IMR-90 (cell line): Measurements from ENCODE around the gene GLB1L. TPM values are rescaled to one million over a fixed set of nuclear protein-coding genes. Genes with fewer than 3 reads are reported as not detected.
A peak's percentile ranks its signal among the peaks of the same experiment; 100 is the strongest.

Source experiments
- ATAC-seq: fragments of 200-7000 bp; cut with Tn5 transposase; 2 replicates; pipeline ENCODE4 v1.9.1; 2020; ENCODE audit warnings: low read depth, mild to moderate bottlenecking, moderate library complexity
- BruUV-seq: library from RNA; stranded (reverse); fragments of 400-500 nt; replicated peaks from 2 replicates; lab custom pipeline; 2021; lab: Mats Ljungman, UMichigan
- CTCF ChIA-PET: fragments of 300-600 bp; formaldehyde crosslinking; extraction: SDS; loops from one replicate; lab custom pipeline; 2021; ENCODE audit warnings: antibody characterized with exemption; lab: Yijun Ruan, JAX
- POLR2A ChIA-PET: fragments of 300-600 bp; sonication (Branson Sonifier 250); formaldehyde crosslinking; loops from one replicate; lab custom pipeline; 2022; ENCODE audit warnings: antibody characterized with exemption; ENCODE audit not compliant: unreplicated experiment; lab: Charles Lee
- DNase-seq: peaks from one replicate; pipeline ENCODE4 v3.0.0; 2013
- H2AFZ ChIP-seq: replicated peaks from 2 replicates; pipeline ENCODE3; 2013; ENCODE audit warnings: low read length, mild to moderate bottlenecking; ENCODE audit not compliant: poor library complexity
- H2AK5ac ChIP-seq: 2 replicates; pipeline ENCODE4 v1.6.1; 2013; ENCODE audit warnings: low read depth, low read length, inconsistent platforms
- H2AK9ac ChIP-seq: replicated peaks from 2 replicates; pipeline ENCODE3; 2013; ENCODE audit warnings: mild to moderate bottlenecking, low read depth, low read length, moderate library complexity; ENCODE audit not compliant: poor library complexity
- H2BK120ac ChIP-seq: 2 replicates; pipeline ENCODE4 v1.6.1; 2013; ENCODE audit warnings: low read depth, low read length, inconsistent platforms
- H2BK15ac ChIP-seq: 3 replicates; pipeline ENCODE4 v1.6.1; 2013; ENCODE audit warnings: low read depth, low read length, inconsistent platforms
- H2BK20ac ChIP-seq: 2 replicates; pipeline ENCODE4 v1.6.1; 2013; ENCODE audit warnings: low read depth, mild to moderate bottlenecking, inconsistent platforms, low read length, moderate library complexity
- H2BK5ac ChIP-seq: 2 replicates; pipeline ENCODE4 v1.6.1; 2013; ENCODE audit warnings: mild to moderate bottlenecking, low read depth, low read length, inconsistent platforms; ENCODE audit not compliant: poor library complexity, severe bottlenecking
- H3K14ac ChIP-seq: replicated peaks from 2 replicates; pipeline ENCODE4 v1.6.1; 2013; ENCODE audit warnings: low read depth, low read length, inconsistent platforms
- H3K18ac ChIP-seq: 2 replicates; pipeline ENCODE4 v1.6.1; 2013; ENCODE audit warnings: low read depth, low read length, control low read depth
- H3K23ac ChIP-seq: 2 replicates; pipeline ENCODE4 v1.6.1; 2013; ENCODE audit warnings: low read depth, low read length, inconsistent platforms
- H3K27ac ChIP-seq: 2 replicates; pipeline ENCODE4 v1.5.1; 2013; ENCODE audit warnings: mild to moderate bottlenecking, control low read depth, low read length; ENCODE audit not compliant: insufficient read depth
- H3K27me3 ChIP-seq: 2 replicates; pipeline ENCODE4 v1.6.1; 2013; ENCODE audit warnings: low read length; ENCODE audit not compliant: control insufficient read depth, insufficient read depth
- H3K36me3 ChIP-seq: 2 replicates; pipeline ENCODE4 v1.6.1; 2013; ENCODE audit warnings: low read length, mixed read lengths; ENCODE audit not compliant: control insufficient read depth, insufficient read depth
- H3K4ac ChIP-seq: 2 replicates; pipeline ENCODE4 v1.6.1; 2013; ENCODE audit warnings: low read depth, low read length, inconsistent platforms
- H3K4me1 ChIP-seq: 2 replicates; pipeline ENCODE4 v1.6.1; 2013; ENCODE audit warnings: low read length, mixed read lengths; ENCODE audit not compliant: control insufficient read depth, insufficient read depth
- H3K4me2 ChIP-seq: 2 replicates; pipeline ENCODE4 v1.6.1; 2013; ENCODE audit warnings: low read depth, mild to moderate bottlenecking, control low read depth, low read length, moderate library complexity
- H3K4me3 ChIP-seq: 2 replicates; pipeline ENCODE4 v1.5.1; 2013; ENCODE audit warnings: low read depth, mild to moderate bottlenecking, control low read depth, low read length, moderate library complexity; ENCODE audit not compliant: insufficient read depth
- H3K56ac ChIP-seq: 2 replicates; pipeline ENCODE4 v1.6.1; 2013; ENCODE audit warnings: low read length, inconsistent platforms; ENCODE audit not compliant: insufficient read depth; ENCODE audit errors: extremely low read depth
- H3K79me1 ChIP-seq, 2 experiments: 2 replicates each; pipeline ENCODE4 v1.6.1; 2013; ENCODE audit warnings: low read length in 2 of 2, inconsistent platforms in 1 of 2, low read depth in 1 of 2
- H3K9ac ChIP-seq: 2 replicates; pipeline ENCODE4 v1.6.1; 2013; ENCODE audit warnings: low read depth, low read length, control low read depth
- H3K9me1 ChIP-seq: 2 replicates; pipeline ENCODE4 v1.6.1; 2013; ENCODE audit warnings: low read length, inconsistent platforms; ENCODE audit not compliant: insufficient read depth
- H3K9me3 ChIP-seq: 2 replicates; pipeline ENCODE4 v1.6.1; 2013; ENCODE audit warnings: low read length; ENCODE audit not compliant: control insufficient read depth, insufficient read depth
- H4K20me1 ChIP-seq: 2 replicates; pipeline ENCODE4 v1.6.1; 2013; ENCODE audit warnings: low read length, inconsistent platforms; ENCODE audit not compliant: insufficient read depth
- H4K5ac ChIP-seq: 2 replicates; pipeline ENCODE4 v1.6.1; 2013; ENCODE audit warnings: mild to moderate bottlenecking, low read depth, low read length, control low read depth
- H4K8ac ChIP-seq, 2 experiments: 2 replicates each; pipeline ENCODE4 v1.6.1; 2013; ENCODE audit warnings: low read depth in 2 of 2, low read length in 2 of 2, control low read depth in 1 of 2, inconsistent platforms in 1 of 2
- H4K91ac ChIP-seq: 2 replicates; pipeline ENCODE4 v1.6.1; 2013; ENCODE audit warnings: low read depth, low read length, inconsistent platforms; ENCODE audit not compliant: insufficient read depth
- CEBPB ChIP-seq: IDR thresholded peaks from 2 replicates; pipeline ENCODE4 v1.6.1; 2012; ENCODE audit warnings: low read depth, low read length, improper control_type of control experiment
- CHD1 ChIP-seq: IDR thresholded peaks from 2 replicates; pipeline ENCODE4 v1.6.1; 2012; ENCODE audit warnings: low read depth, low read length, improper control_type of control experiment
- CTCF ChIP-seq: conservative IDR thresholded peaks from 2 replicates; pipeline ENCODE4 v1.5.1; 2012; ENCODE audit warnings: mild to moderate bottlenecking, low read depth, low read length, improper control_type of control experiment
- ELK1 ChIP-seq: fragments of 150-350 bp; IDR thresholded peaks from 2 replicates; pipeline ENCODE4 v1.6.1; 2016; ENCODE audit warnings: low read depth, mild to moderate bottlenecking, low read length, moderate library complexity, borderline replicate concordance
- MAFK ChIP-seq: IDR thresholded peaks from 2 replicates; pipeline ENCODE4 v1.6.1; 2012; ENCODE audit warnings: low read depth, low read length, improper control_type of control experiment
- MAZ ChIP-seq: IDR thresholded peaks from 2 replicates; pipeline ENCODE4 v1.6.1; 2012; ENCODE audit warnings: low read depth, mild to moderate bottlenecking, low read length, improper control_type of control experiment, moderate library complexity, borderline replicate concordance
- MXI1 ChIP-seq: IDR thresholded peaks from 2 replicates; pipeline ENCODE4 v1.6.1; 2012; ENCODE audit warnings: low read depth, mild to moderate bottlenecking, low read length, moderate library complexity, borderline replicate concordance
- NFE2L2 ChIP-seq: fragments of 150-350 bp; IDR thresholded peaks from 2 replicates; pipeline ENCODE4 v1.6.1; 2016; ENCODE audit warnings: low read depth, mild to moderate bottlenecking, low read length
- POLR2A ChIP-seq: IDR thresholded peaks from 2 replicates; pipeline ENCODE4 v1.6.1; 2012; ENCODE audit warnings: mild to moderate bottlenecking, low read depth, low read length
- RAD21 ChIP-seq: IDR thresholded peaks from 2 replicates; pipeline ENCODE4 v1.6.1; 2012; ENCODE audit warnings: low read length, improper control_type of control experiment
- RCOR1 ChIP-seq: IDR thresholded peaks from 2 replicates; pipeline ENCODE4 v1.6.1; 2012; ENCODE audit warnings: mild to moderate bottlenecking, low read length, improper control_type of control experiment; ENCODE audit not compliant: insufficient replicate concordance
- RFX5 ChIP-seq: IDR thresholded peaks from 2 replicates; pipeline ENCODE4 v1.8.0; 2012; ENCODE audit warnings: low read depth, mild to moderate bottlenecking, low read length, moderate library complexity
- SMC3 ChIP-seq: fragments of 150-350 bp; IDR thresholded peaks from 2 replicates; pipeline ENCODE4 v1.6.1; 2016; ENCODE audit warnings: low read depth, mild to moderate bottlenecking, antibody characterized with exemption, low read length, moderate library complexity
- WGBS, 2 experiments: methylation state at CpG; one replicate each; pipeline versions ENCODE4 v1.1.5 to v1.1.7; 2013; ENCODE audit warnings: missing lambda C conversion rate in 2 of 2; ENCODE audit not compliant: insufficient read length in 1 of 2; ENCODE audit errors: extremely low coverage in 2 of 2; 5-methylcytosine and 5-hydroxymethylcytosine counted together
- dilution Hi-C: fragments of 300-500 bp; cut with HindIII; formaldehyde crosslinking; loops from one replicate; pipeline ENCODE4 v1.14.3; 2018; ENCODE audit warnings: low sequenced_read_pairs; ENCODE audit not compliant: unreplicated experiment
- in situ Hi-C: fragments of 300-500 bp; cut with MboI; formaldehyde crosslinking; loops from 3 replicates; pipeline ENCODE4 v1.14.3; 2019; ENCODE audit warnings: low sequenced_read_pairs, inconsistent platforms, mixed read lengths
- intact Hi-C: fragments of 100-400 bp; cut with micrococcal nuclease; formaldehyde crosslinking; loops from 2 replicates; pipeline ENCODE4 v1.10.0; 2022
- polyA plus RNA-seq, 3 experiments: library from polyadenylated mRNA; depleted of rRNA; stranded (reverse); fragments of >200 nt; gene quantifications; 2 replicates each; pipeline ENCODE4 v1.2.3, GENCODE V29; 2012; ENCODE audit warnings: low replicate concordance in 1 of 3
- total RNA-seq: library from RNA; depleted of rRNA; stranded (reverse); fragments of >200 nt; gene quantifications from 2 replicates; pipeline ENCODE4 v1.2.3, GENCODE V29; 2012

GLB1L gene
- total and polyA plus RNA-seq, 2 of the 4 experiments (the other 2 are of a cell fraction): 4.1 to 6.2 TPM

GRCh38 chr2:219290381-219291171 lies 45.3 kb upstream of the GLB1L start:
- Histone ChIP-seq H3K27ac (no peak overlapping the region), H4K91ac (peak overlapping the region; percentile 81; the same call in 1 of the 2 replicates), H4K20me1 (peaks cover 9% of the 10 kb centered on the region; the same call in 1 of the 2 replicates), H3K14ac (no peak overlapping the region), H3K9me1 (peaks cover 11% of the 10 kb centered on the region; the same call in 1 of the 2 replicates), H3K56ac (no peak overlapping the region), H3K27me3 (no peaks in the 10 kb centered on the region), H2BK15ac (no peak overlapping the region; the same call in 2 of the 3 replicates), H2AK9ac (peak overlapping the region; percentile 94), H2AFZ (peak overlapping the region; percentile 77), H2BK20ac (0 out of 2 replicates have a peak overlapping the region, but pooled peaks have one; percentile 32), H3K18ac (no peak overlapping the region), H3K4ac (peak overlapping the region; percentile 86; the same call in 1 of the 2 replicates), H3K4me3 (no peak overlapping the region), H3K4me2 (no peak overlapping the region), H2AK5ac (peak overlapping the region; percentile 74; the same call in 1 of the 2 replicates), H3K36me3 (peaks cover 10% of the 10 kb centered on the region; the same call in 1 of the 2 replicates), H3K4me1 (peaks cover 20% of the 10 kb centered on the region), H2BK5ac (no peak overlapping the region), H4K5ac (no peak overlapping the region; the same call in 1 of the 2 replicates), H4K8ac (no peak overlapping the region; a peak in 1 of 4 replicates), H3K23ac (no peak overlapping the region), H3K79me1 (no peaks in the 10 kb centered on the region), H2BK120ac (no peak overlapping the region; the same call in 1 of the 2 replicates), H3K9ac (no peak overlapping the region), H3K9me3 (no peaks in the 10 kb centered on the region)
- CTCF ChIA-PET: no interaction called here
- BruUV-seq: no TSS peak
- dilution Hi-C loops: no loop called here
- intact Hi-C loops: no loop called here
- TF ChIP-seq RFX5 (no peak), CTCF (no peak), MAZ (no peak), MAFK (no peak), RCOR1 (no peak), ELK1 (no peak), RAD21 (no peak), SMC3 (no peak), CHD1 (no peak), MXI1 (no peak), CEBPB (no peak), NFE2L2 (no peak), POLR2A (no peak)
- no peak for ATAC-seq
- POLR2A ChIA-PET: no interaction called here
- DNase-seq: no peak
- in situ Hi-C loops: no loop called here
- WGBS, 2 experiments: 91% methylated on average over 10 of the region's 16 CpGs; no CpG with 5 or more reads in 1 of the 2 experiments
